NCI-H1417 (cell line): ENCODE measurements around the gene ZRANB1.

Experiments
- DNase-seq, 3 experiments: peaks; one replicate each; lab custom pipeline; 2025; lab: John Stamatoyannopoulos, UW

ZRANB1 gene

DNA sequence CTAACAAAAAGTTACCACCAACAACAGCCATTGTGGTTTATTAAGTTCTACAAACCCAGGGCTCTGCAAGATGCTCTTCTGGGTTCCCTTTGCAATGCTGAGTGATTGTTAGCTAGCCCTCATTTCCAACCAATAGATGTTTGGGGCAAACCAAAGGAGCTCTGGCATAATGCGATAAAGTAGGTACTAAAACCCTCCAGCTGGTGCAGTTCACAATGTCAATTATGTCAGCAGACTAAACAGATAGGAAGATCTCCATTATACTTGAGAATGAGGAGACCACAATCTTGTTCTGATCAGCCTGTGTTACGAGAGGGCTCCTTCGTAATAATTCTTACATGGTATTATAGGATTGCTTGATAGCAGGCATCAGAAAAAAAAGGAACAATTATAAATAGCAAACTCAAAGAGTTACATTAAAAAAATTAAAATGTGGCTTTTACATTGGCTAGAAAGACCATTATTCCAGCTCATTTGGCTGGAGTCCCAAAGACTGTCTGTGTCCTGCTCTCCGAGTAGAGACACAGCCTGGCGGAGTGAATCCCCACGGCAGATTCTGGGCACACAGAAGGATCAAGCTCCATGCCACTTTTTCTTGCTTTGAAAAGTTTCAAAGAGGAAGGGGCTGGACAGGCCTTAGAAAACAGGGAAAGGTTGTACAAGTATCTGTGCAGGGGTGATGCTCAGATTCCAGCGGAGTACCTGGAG lies 93.8 kb downstream of the ZRANB1 start:
- no peak for DNase-seq

DNA sequence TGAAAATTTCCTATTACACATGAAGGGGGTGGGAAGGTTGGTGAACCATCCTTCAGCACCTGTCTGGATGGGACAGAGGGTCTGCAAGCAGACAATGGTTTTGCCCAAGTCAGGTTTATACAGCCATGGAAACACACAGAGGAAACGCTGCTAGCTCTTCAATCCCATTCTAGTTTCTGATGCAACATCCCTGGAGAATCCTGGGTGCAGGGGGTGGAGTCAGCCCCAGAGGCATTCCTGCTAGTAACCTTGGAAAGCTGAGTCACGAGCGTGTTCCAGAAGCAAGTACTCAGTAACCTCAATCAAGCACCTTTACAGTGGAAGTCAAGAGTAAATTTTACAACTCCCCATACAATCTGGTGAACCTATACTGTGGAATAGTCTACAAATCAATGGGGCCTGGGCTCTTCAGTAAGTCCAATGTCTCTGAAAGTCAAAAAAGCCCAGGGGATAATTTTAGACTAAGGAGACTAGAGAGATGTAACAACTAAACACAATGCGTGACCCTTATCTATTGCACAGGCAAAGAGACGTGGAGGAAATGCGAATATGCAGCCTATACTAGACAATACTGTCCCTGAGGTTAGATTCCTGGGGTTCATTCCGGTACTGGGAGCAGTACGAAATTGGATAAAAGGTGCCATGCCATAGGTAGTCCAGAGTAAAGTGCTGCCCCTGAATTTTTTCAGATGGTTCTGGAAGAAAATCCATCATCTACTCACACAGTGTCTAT lies 95.4 kb downstream of the ZRANB1 start:
- no peak for DNase-seq
